Esophagus squamous epithelium (tissue), 5 donors: Measurements from ENCODE around the gene ATP8A2. TPM values are rescaled to one million over a fixed set of nuclear protein-coding genes. Genes with fewer than 3 reads are reported as not detected.
A peak's percentile ranks its signal among the peaks of the same experiment; 100 is the strongest.

Experiments
- DNase-seq: peaks from one replicate; lab custom pipeline; 2025; lab: John Stamatoyannopoulos, UW
- H3K27ac ChIP-seq, 4 donors: fragments of 200-600 bp; sonication (generic); one replicate each; pipeline ENCODE4 v1.5.1; 2016 to 2019; ENCODE audit warnings: mild to moderate bottlenecking in 1 of 4
- H3K27me3 ChIP-seq, 4 donors: fragments of 200-600 bp; sonication (generic); 1 replicate in 3 of 4; 2 replicates in 1 of 4; pipeline versions ENCODE4 v1.5.1 to v1.6.0; 2017 to 2021; ENCODE audit warnings: antibody characterized with exemption in 1 of 4
- H3K36me3 ChIP-seq, 3 donors: fragments of 200-600 bp; sonication (generic); one replicate each; pipeline ENCODE4 v1.5.1; 2016 to 2019
- H3K4me1 ChIP-seq, 3 donors: fragments of 200-600 bp; sonication (generic); one replicate each; pipeline ENCODE4 v1.5.1; 2017 to 2019
- H3K4me3 ChIP-seq, 4 donors: fragments of 200-600 bp; sonication (generic); 1 replicate in 3 of 4; 2 replicates in 1 of 4; pipeline ENCODE4 v1.5.1; 2016 to 2019; ENCODE audit warnings: mild to moderate bottlenecking in 2 of 4, moderate library complexity in 1 of 4
- H3K9me3 ChIP-seq, 3 donors: fragments of 200-600 bp; sonication (generic); one replicate each; pipeline ENCODE4 v1.5.1; 2016 to 2019
- POLR2A ChIP-seq, 4 donors: fragments of 450-650 bp; IDR thresholded peaks; one replicate each; pipeline ENCODE4 v1.6.1; 2017; ENCODE audit warnings: antibody characterized with exemption in 4 of 4, mild to moderate bottlenecking in 4 of 4, moderate library complexity in 3 of 4
- WGBS, 2 donors: methylation state at CpG; one replicate each; pipeline ENCODE4 v1.1.5; 2018; 5-methylcytosine and 5-hydroxymethylcytosine counted together
- intact Hi-C: fragments of 100-400 bp; cut with DNase I; formaldehyde crosslinking; loops from one replicate; pipeline ENCODE4 v1.15.0; 2022
- total RNA-seq, 4 donors: library from RNA; depleted of rRNA; stranded (reverse); fragments of >200 nt; gene quantifications; one replicate each; pipeline ENCODE4 v1.1.0, GENCODE V29; 2016
- TF ChIP-seq, protein P1 (sequence below), 6 experiments: fragments of 450-650 bp in 4 of 6; fragments of 200-600 bp in 2 of 6; sonication (generic) in 2 of 6; IDR thresholded peaks; one replicate each; pipeline ENCODE4 v1.5.1; 2016 to 2019; ENCODE audit warnings: antibody characterized with exemption in 6 of 6, mild to moderate bottlenecking in 4 of 6, moderate library complexity in 4 of 6
- donor health status: DM: yes; HTN: yes; CAD: no.

ATP8A2 gene
- total RNA-seq, 4 donors from 2014 or later: not detected

DNA sequence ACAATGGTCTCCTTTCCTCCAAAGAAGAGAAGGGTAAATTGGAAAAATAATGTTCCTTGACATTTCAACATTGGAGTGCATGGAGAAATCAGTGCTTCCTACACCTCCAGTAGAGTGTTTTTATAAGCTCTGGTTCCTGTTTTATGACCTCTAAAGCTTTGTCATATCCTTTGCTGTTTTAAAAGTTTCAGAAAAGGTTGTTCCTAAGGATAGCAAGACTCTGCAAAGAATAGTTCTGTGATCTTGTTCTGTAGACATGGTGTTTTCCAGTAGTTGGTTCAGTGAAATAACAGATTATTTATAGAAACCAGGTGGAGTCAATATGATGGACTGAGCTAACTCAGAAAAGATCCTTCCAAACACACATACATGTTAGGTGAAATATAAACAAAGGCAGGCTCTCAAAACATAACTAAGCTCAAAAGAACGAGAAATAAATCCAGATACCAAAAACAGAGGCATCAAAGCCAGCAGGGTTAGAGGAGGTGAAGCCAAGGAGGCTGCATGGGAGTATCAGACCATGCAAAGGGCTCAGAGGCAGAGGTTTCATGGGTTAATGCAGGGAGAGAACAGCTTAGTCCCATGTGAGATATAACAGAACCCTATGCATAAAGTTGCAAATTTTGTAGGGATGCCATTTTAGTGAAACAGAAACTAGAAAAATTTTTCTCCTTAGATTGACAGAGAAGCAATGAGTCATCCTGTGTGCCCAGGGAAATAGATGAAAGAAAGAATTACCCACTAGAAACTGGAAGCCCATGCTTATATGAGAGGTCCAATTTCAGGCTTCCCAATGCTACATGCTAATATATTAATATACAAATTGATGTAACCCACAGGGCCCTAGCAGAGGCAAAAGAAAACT, 635.7 kb downstream of the ATP8A2 start:
- intact Hi-C loops: no loop called here
- no peaks in the 10 kb centered on the region for H3K36me3 ChIP-seq
- no peak overlapping the region for H3K4me3 ChIP-seq
- H3K27ac ChIP-seq: no peak overlapping the region
- DNase-seq: no peak
- no peak for TF ChIP-seq POLR2A (IDR thresholded peaks at IDR 0.05)
- TF ChIP-seq, protein P1, sequence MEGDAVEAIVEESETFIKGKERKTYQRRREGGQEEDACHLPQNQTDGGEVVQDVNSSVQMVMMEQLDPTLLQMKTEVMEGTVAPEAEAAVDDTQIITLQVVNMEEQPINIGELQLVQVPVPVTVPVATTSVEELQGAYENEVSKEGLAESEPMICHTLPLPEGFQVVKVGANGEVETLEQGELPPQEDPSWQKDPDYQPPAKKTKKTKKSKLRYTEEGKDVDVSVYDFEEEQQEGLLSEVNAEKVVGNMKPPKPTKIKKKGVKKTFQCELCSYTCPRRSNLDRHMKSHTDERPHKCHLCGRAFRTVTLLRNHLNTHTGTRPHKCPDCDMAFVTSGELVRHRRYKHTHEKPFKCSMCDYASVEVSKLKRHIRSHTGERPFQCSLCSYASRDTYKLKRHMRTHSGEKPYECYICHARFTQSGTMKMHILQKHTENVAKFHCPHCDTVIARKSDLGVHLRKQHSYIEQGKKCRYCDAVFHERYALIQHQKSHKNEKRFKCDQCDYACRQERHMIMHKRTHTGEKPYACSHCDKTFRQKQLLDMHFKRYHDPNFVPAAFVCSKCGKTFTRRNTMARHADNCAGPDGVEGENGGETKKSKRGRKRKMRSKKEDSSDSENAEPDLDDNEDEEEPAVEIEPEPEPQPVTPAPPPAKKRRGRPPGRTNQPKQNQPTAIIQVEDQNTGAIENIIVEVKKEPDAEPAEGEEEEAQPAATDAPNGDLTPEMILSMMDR (IDR thresholded peaks at IDR 0.05): no peak
- peaks cover 0 to 3% (median 0%) of the 10 kb centered on the region in 3 donors for H3K9me3 ChIP-seq
- peaks cover 0 to 13% (median 0%) of the 10 kb centered on the region in 4 donors for H3K27me3 ChIP-seq
- H3K4me1 ChIP-seq: peaks cover 0 to 7% (median 0%) of the 10 kb centered on the region in 3 donors
- WGBS, 2 donors: 26 to 32% methylated on average over 1 of the region's 1 CpG

- Histone ChIP-seq H3K4me3 (no peak overlapping the region), H3K36me3 (no peaks in the 10 kb centered on the region), H3K27ac (no peak overlapping the region), H3K27me3 (peaks cover 0 to 28% (median 0%) of the 10 kb centered on the region in 4 donors), H3K9me3 (no peaks in the 10 kb centered on the region), H3K4me1 (peaks cover 0 to 14% (median 0%) of the 10 kb centered on the region in 3 donors)
- intact Hi-C loops: no loop called here
- DNase-seq: no peak
- TF ChIP-seq, protein P1 (IDR thresholded peaks at IDR 0.05): no peak
- TF ChIP-seq POLR2A (IDR thresholded peaks at IDR 0.05): no peak
- WGBS, 2 donors: 71 to 77% methylated on average over 8 to 10 of the region's 13 CpGs
Observed at GRCh38 chr13:26010487-26011207, 638.9 kb downstream of the ATP8A2 start.

GRCh38 chr13:26011208-26011573, 639.4 kb downstream of the ATP8A2 start:
- H3K36me3 ChIP-seq: no peaks in the 10 kb centered on the region
- no peak for DNase-seq
- intact Hi-C loops: no loop called here
- H3K27ac ChIP-seq: no peak overlapping the region
- H3K27me3 ChIP-seq: peaks cover 0 to 31% (median 0%) of the 10 kb centered on the region in 4 donors
- no peak for TF ChIP-seq POLR2A (IDR thresholded peaks at IDR 0.05)
- TF ChIP-seq, protein P1 (IDR thresholded peaks at IDR 0.05): no peak
- H3K4me1 ChIP-seq: peaks cover 0 to 19% (median 0%) of the 10 kb centered on the region in 3 donors
- H3K4me3 ChIP-seq: no peak overlapping the region
- WGBS, 2 donors: 82 to 86% methylated on average over 3 to 4 of the region's 4 CpGs
- no peaks in the 10 kb centered on the region for H3K9me3 ChIP-seq

DNA sequence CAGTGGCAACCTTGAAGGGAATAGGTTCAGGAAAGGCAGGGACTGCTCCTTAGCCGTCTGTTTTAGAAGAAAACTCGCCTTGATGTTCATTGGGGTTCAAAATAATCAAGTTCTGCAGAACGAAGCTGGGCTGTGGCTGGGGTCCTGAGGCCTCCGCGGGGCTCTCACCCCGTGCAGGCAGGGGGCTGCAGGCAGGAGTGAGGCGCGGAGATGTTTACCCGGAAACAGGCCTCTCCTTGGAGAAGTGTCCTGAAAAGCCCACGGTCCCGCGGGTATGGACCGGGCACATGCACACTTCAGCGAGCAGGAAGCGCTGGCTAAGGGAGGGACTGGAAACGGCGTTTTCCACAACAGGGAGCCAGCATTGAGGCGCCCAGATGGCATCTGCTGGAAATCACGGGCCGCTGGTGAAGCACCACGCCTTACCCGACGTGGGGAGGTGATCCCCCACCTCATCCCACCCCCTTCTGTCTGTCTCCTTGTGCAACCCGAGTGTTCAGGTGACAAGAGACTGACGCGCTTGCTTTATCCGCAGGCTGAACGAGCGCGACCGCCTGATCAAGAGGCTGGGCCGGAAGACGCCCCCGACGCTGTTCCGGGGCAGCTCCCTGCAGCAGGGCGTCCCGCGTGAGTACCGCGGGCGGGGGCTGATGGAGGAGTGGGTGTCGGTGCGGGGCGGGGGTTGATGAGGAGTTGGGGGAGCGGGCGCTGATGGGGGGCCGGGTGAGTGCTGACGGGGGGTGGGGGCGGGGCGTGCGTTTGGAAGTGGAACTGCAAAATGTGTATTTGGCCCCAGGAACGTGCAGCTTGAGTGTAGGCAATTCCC, 640.4 kb downstream of the ATP8A2 start:
- H3K27me3 ChIP-seq: peaks cover 0 to 31% (median 0%) of the 10 kb centered on the region in 4 donors
- 47 to 50% methylated on average over 12 to 14 of the region's 53 CpGs for WGBS, 2 donors
- no peak overlapping the region for H3K27ac ChIP-seq
- DNase-seq: no peak
- peak overlapping the region in 3 of 4 donors; percentile 27 to 55 (median 39) for H3K4me3 ChIP-seq
- H3K9me3 ChIP-seq: no peaks in the 10 kb centered on the region
- H3K4me1 ChIP-seq: peaks cover 0 to 27% (median 4%) of the 10 kb centered on the region in 3 donors
- H3K36me3 ChIP-seq: no peaks in the 10 kb centered on the region
- TF ChIP-seq, protein P1 (IDR thresholded peaks at IDR 0.05): no peak
- no peak for TF ChIP-seq POLR2A (IDR thresholded peaks at IDR 0.05)
- intact Hi-C loops: no loop called here
